ENCODE measurements around the gene CHD9.

The CHD9 gene

GRCh38 chr16:53355064-53355463, 300.3 kb downstream of the CHD9 start:
- TF ChIP-seq CTCF (IDR thresholded peaks at IDR 0.05; ENCODE audit: insufficient read depth, low read length, poor library complexity, severe bottlenecking), result no peak
- H3K27me3 ChIP-seq (replicated peaks; ENCODE audit: control insufficient read depth, insufficient read depth, low read length), result no peaks in the 10 kb centered on the region; the same call in 1 of the 2 replicates
- no peak for DNase-seq (ENCODE audit: extremely low read depth, insufficient read length)
- no peaks in the 10 kb centered on the region for H3K36me3 ChIP-seq (ENCODE audit: control insufficient read depth, insufficient read depth, low read length)
- H3K4me3 ChIP-seq (replicated peaks; ENCODE audit: low read depth, low read length), result no peak overlapping the region

DNA sequence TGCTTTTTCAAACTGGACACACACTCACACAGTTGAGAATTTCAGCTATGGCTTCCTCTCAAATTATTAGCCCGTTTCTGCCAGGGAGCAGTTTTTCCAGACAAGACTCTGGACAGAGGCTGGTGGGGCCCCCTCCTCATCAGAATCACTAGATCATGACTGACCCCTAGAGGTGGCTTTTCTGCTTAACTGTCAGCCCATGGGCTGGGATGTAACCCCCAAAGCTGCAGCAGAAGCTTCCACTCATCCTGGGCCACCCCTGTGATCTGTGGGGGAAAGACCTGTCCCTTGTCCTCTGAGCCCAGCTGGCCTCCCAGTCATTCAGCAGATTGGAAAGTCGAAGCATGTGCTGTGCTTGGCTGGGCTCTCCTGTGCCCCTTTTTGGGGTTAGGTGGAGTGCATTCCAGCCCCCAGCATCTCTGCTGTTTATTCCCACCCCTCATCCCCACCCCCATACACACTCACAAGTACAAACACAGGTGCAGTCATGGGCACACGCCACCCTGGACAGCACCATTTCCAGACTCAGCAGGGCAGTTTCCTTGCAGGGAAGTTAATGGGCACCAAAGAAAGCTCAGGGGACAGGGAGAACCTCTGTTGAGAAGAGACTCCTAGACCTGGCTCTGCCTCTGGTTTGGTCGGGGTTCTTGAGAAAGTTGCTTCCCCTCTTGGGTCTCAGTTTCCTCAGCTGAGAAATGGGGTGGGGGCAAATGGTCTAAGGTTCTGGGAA, 301.9 kb downstream of the CHD9 start:
- no peak for TF ChIP-seq CTCF (IDR thresholded peaks at IDR 0.05; ENCODE audit: insufficient read depth, low read length, poor library complexity, severe bottlenecking)
- DNase-seq (ENCODE audit: extremely low read depth, insufficient read length), result no peak

GRCh38 chr16:53357208-53357586, 302.4 kb downstream of the CHD9 start:
- H3K27me3 ChIP-seq (replicated peaks; ENCODE audit: control insufficient read depth, insufficient read depth, low read length), result no peaks in the 10 kb centered on the region; the same call in 1 of the 2 replicates
- no peak for TF ChIP-seq CTCF (IDR thresholded peaks at IDR 0.05; ENCODE audit: insufficient read depth, low read length, poor library complexity, severe bottlenecking)
- DNase-seq (ENCODE audit: extremely low read depth, insufficient read length), result no peak

More for the DNA sequence above, 301.9 kb downstream of the CHD9 start:
- Histone ChIP-seq H3K4me3 (replicated peaks; ENCODE audit: low read depth, low read length) (no peak overlapping the region), H3K27me3 (replicated peaks; ENCODE audit: control insufficient read depth, insufficient read depth, low read length) (no peaks in the 10 kb centered on the region; the same call in 1 of the 2 replicates), H3K36me3 (ENCODE audit: control insufficient read depth, insufficient read depth, low read length) (no peaks in the 10 kb centered on the region)

GRCh38 chr16:53357955-53358354, 303.2 kb downstream of the CHD9 start:
- no peak for TF ChIP-seq CTCF (IDR thresholded peaks at IDR 0.05; ENCODE audit: insufficient read depth, low read length, poor library complexity, severe bottlenecking)
- DNase-seq (ENCODE audit: extremely low read depth, insufficient read length), result no peak
- Histone ChIP-seq H3K36me3 (ENCODE audit: control insufficient read depth, insufficient read depth, low read length) (no peaks in the 10 kb centered on the region), H3K27me3 (replicated peaks; ENCODE audit: control insufficient read depth, insufficient read depth, low read length) (no peaks in the 10 kb centered on the region; the same call in 1 of the 2 replicates), H3K4me3 (replicated peaks; ENCODE audit: low read depth, low read length) (no peak overlapping the region)

More at GRCh38 chr16:53357208-53357586, 302.4 kb downstream of the CHD9 start:
- no peak overlapping the region for H3K4me3 ChIP-seq (replicated peaks; ENCODE audit: low read depth, low read length)
- no peaks in the 10 kb centered on the region for H3K36me3 ChIP-seq (ENCODE audit: control insufficient read depth, insufficient read depth, low read length)

DNA sequence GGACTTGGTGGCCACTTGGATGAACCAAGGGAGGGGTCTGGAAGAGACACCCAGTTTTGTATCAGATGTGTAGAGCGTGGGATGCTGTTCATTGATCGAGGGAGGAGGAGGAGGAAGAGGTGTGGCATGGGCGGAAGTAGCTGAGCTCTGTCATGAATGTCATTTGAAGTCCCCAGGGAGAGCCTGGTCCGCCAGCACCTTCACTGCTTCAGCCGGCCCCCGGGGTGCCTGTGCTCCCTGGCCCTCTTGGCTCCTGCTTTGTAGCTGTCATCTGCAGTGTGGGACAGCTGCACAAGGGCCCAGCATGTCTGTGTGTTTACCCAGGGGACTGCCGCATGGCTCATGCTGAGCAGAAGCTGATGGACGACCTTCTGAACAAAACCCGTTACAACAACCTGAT, 304.1 kb downstream of the CHD9 start:
- TF ChIP-seq CTCF (IDR thresholded peaks at IDR 0.05; ENCODE audit: insufficient read depth, low read length, poor library complexity, severe bottlenecking), result no peak
- Histone ChIP-seq H3K4me3 (replicated peaks; ENCODE audit: low read depth, low read length) (no peak overlapping the region), H3K36me3 (ENCODE audit: control insufficient read depth, insufficient read depth, low read length) (no peaks in the 10 kb centered on the region), H3K27me3 (replicated peaks; ENCODE audit: control insufficient read depth, insufficient read depth, low read length) (no peaks in the 10 kb centered on the region; the same call in 1 of the 2 replicates)
- DNase-seq (ENCODE audit: extremely low read depth, insufficient read length), result peak; percentile 24

Data from GM06990 (cell line).